ENCODE measurements around the gene CELF1. TPM values are rescaled to one million over a fixed set of nuclear protein-coding genes. Genes with fewer than 3 reads are reported as not detected.

Gene CELF1
- total and polyA plus RNA-seq, 2 donors (not counting 1 experiment from before 2014, with no cell fraction given): 52.0 to 153 TPM

- H3K27ac Mint-ChIP-seq: no peak overlapping the region
- H3K4me3 Mint-ChIP-seq: no peak overlapping the region
- Histone ChIP-seq H3K79me2 (ENCODE audit: control insufficient read depth, insufficient read depth, low read length) (no peaks in the 10 kb centered on the region), H4K20me1 (ENCODE audit: control insufficient read depth, insufficient read depth, low read length, poor library complexity, severe bottlenecking) (no peaks in the 10 kb centered on the region), H3K4me2 (replicated peaks; ENCODE audit: low read depth, low read length, poor library complexity, severe bottlenecking) (no peak overlapping the region), H3K27ac (ENCODE audit: low read length in 2 of 2) (no peak overlapping the region), H3K9ac (ENCODE audit: low read length) (no peak overlapping the region), H3K4me1 (ENCODE audit: control insufficient read depth in 2 of 2, insufficient read depth in 2 of 2, low read length in 2 of 2) (peaks cover 0 to 5% of the 10 kb centered on the region in 2 donors), H3K27me3 (replicated peaks in 1 of 4; ENCODE audit: control extremely low read depth in 1 of 4, control insufficient read depth in 3 of 4, insufficient read depth in 4 of 4, low read length in 3 of 4) (no peaks in the 10 kb centered on the region), H2AFZ (ENCODE audit: insufficient read depth, low read depth, low read length, poor library complexity, severe bottlenecking) (no peak overlapping the region), H3K36me3 (replicated peaks in 1 of 2; ENCODE audit: control extremely low read depth in 1 of 2, control insufficient read depth in 1 of 2, extremely low read depth in 1 of 2, insufficient read depth in 2 of 2, low read length in 1 of 2) (no peaks in the 10 kb centered on the region), H3K9me3 (ENCODE audit: control extremely low read depth in 1 of 3, control insufficient read depth in 2 of 3, insufficient read depth in 1 of 3, low read length in 2 of 3) (peaks cover 0 to 6% (median 0%) of the 10 kb centered on the region in 3 donors), H3K4me3 (ENCODE audit: control extremely low read depth in 1 of 5, extremely low read depth in 1 of 5, insufficient read depth in 1 of 5, low read depth in 2 of 5, low read length in 4 of 5) (no peak overlapping the region)
- ChIA-PET POLR2A (no interaction called here), CTCF (interaction anchor here (0.8 to 3.0 kb wide), 12 partner anchors 10 to 565 kb away, joined by 3 to 20 read pairs (median 3); partner anchors contain the start of gene PSMC3)
- TF ChIP-seq, protein P1, sequence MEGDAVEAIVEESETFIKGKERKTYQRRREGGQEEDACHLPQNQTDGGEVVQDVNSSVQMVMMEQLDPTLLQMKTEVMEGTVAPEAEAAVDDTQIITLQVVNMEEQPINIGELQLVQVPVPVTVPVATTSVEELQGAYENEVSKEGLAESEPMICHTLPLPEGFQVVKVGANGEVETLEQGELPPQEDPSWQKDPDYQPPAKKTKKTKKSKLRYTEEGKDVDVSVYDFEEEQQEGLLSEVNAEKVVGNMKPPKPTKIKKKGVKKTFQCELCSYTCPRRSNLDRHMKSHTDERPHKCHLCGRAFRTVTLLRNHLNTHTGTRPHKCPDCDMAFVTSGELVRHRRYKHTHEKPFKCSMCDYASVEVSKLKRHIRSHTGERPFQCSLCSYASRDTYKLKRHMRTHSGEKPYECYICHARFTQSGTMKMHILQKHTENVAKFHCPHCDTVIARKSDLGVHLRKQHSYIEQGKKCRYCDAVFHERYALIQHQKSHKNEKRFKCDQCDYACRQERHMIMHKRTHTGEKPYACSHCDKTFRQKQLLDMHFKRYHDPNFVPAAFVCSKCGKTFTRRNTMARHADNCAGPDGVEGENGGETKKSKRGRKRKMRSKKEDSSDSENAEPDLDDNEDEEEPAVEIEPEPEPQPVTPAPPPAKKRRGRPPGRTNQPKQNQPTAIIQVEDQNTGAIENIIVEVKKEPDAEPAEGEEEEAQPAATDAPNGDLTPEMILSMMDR (IDR thresholded peaks at IDR 0.05): no peak
- no peak for TF ChIP-seq EZH2 (IDR thresholded peaks at IDR 0.05; ENCODE audit: borderline replicate concordance, insufficient read depth, low read depth, low read length, poor library complexity, severe bottlenecking)
- peaks cover 4% of the 10 kb centered on the region for H3K4me1 Mint-ChIP-seq
- no peaks in the 10 kb centered on the region for H3K27me3 Mint-ChIP-seq
- intact Hi-C loops (cut with micrococcal nuclease): no loop called here
- ATAC-seq (ENCODE audit: low read depth) (no peak), DNase-seq (no peak)
- 100% methylated on average over 8 of the region's 8 CpGs for WGBS (ENCODE audit: insufficient coverage)
- no peaks in the 10 kb centered on the region for H3K9me3 Mint-ChIP-seq (ENCODE audit: insufficient read depth)
Measured at GRCh38 chr11:47453365-47453764, 99.6 kb downstream of the CELF1 start.

DNA sequence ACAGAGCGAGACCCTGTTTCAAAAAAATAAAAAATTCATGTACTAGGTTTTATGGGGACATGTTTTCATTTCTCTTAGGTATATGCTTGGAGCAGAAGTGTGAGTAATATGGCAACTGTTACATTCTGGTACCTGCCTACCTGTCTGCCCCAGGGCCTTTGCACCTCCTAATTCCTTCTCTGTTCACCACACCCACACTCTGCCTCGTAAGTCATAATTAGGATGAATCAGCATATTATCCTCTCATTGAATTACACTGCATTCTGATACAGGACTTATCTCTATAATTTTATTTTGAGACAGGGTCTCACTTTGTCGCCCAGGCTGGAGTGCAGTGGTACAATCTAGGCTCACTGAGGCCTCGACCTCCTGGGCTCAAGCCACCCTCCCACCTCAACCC lies 100.9 kb downstream of the CELF1 start:
- 100% methylated on average over 2 of the region's 4 CpGs for WGBS (ENCODE audit: insufficient coverage)
- Mint-ChIP-seq H3K27ac (no peak overlapping the region), H3K27me3 (no peaks in the 10 kb centered on the region), H3K9me3 (ENCODE audit: insufficient read depth) (no peaks in the 10 kb centered on the region), H3K4me3 (no peak overlapping the region), H3K4me1 (peaks cover 4% of the 10 kb centered on the region)
- H4K20me1 ChIP-seq (ENCODE audit: control insufficient read depth, insufficient read depth, low read length, poor library complexity, severe bottlenecking): no peaks in the 10 kb centered on the region
- peaks cover 0 to 5% of the 10 kb centered on the region in 2 donors for H3K4me1 ChIP-seq (ENCODE audit: control insufficient read depth in 2 of 2, insufficient read depth in 2 of 2, low read length in 2 of 2)
- TF ChIP-seq, protein P1 (IDR thresholded peaks at IDR 0.05): no peak
- DNase-seq: no peak
- no peak for ATAC-seq (ENCODE audit: low read depth)
- CTCF ChIA-PET: no interaction called here
- POLR2A ChIA-PET: no interaction called here
- H3K27me3 ChIP-seq (replicated peaks in 1 of 4; ENCODE audit: control extremely low read depth in 1 of 4, control insufficient read depth in 3 of 4, insufficient read depth in 4 of 4, low read length in 3 of 4): no peaks in the 10 kb centered on the region
- no peak overlapping the region for H3K4me3 ChIP-seq (ENCODE audit: control extremely low read depth in 1 of 5, extremely low read depth in 1 of 5, insufficient read depth in 1 of 5, low read depth in 2 of 5, low read length in 4 of 5)
- peaks cover 0 to 6% (median 0%) of the 10 kb centered on the region in 3 donors for H3K9me3 ChIP-seq (ENCODE audit: control extremely low read depth in 1 of 3, control insufficient read depth in 2 of 3, insufficient read depth in 1 of 3, low read length in 2 of 3)
- intact Hi-C loops (cut with micrococcal nuclease): no loop called here
- H3K79me2 ChIP-seq (ENCODE audit: control insufficient read depth, insufficient read depth, low read length): no peaks in the 10 kb centered on the region
- H3K9ac ChIP-seq (ENCODE audit: low read length): no peak overlapping the region
- H2AFZ ChIP-seq (ENCODE audit: insufficient read depth, low read depth, low read length, poor library complexity, severe bottlenecking): no peak overlapping the region
- H3K27ac ChIP-seq (ENCODE audit: low read length in 2 of 2): no peak overlapping the region
- H3K36me3 ChIP-seq (replicated peaks in 1 of 2; ENCODE audit: control extremely low read depth in 1 of 2, control insufficient read depth in 1 of 2, extremely low read depth in 1 of 2, insufficient read depth in 2 of 2, low read length in 1 of 2): no peaks in the 10 kb centered on the region
- H3K4me2 ChIP-seq (replicated peaks; ENCODE audit: low read depth, low read length, poor library complexity, severe bottlenecking): no peak overlapping the region
